SK-N-SH treated with all-trans-retinoic acid at 6 μM for 48 hours (cell line): ENCODE data around the gene COL1A2.

Source experiments
- OSR1 ChIP-seq: fragments of 250-450 bp; sonication (Bioruptor Pico); IDR thresholded peaks from 2 replicates; pipeline ENCODE4 v1.8.0; 2022; ENCODE audit warnings: moderate library complexity, mild to moderate bottlenecking, inconsistent platforms
- PATZ1 ChIP-seq: fragments of 250-450 bp; sonication (Bioruptor Pico); IDR thresholded peaks from 2 replicates; pipeline ENCODE4 v1.8.0; 2020; ENCODE audit warnings: mild to moderate bottlenecking, moderate library complexity, borderline replicate concordance
- TSHZ2 ChIP-seq: fragments of 250-450 bp; sonication (Bioruptor Pico); IDR thresholded peaks from 2 replicates; pipeline ENCODE4 v1.5.0; 2020; ENCODE audit warnings: mild to moderate bottlenecking, moderate library complexity
- ZC3H10 ChIP-seq: fragments of 250-450 bp; sonication (Bioruptor Pico); IDR thresholded peaks from 2 replicates; pipeline ENCODE4 v1.5.1; 2021; ENCODE audit warnings: mild to moderate bottlenecking, moderate library complexity

- no peak for TF ChIP-seq OSR1 (CRISPR knock-in tag)
- TF ChIP-seq ZC3H10 (CRISPR knock-in tag): no peak
- no peak for TF ChIP-seq TSHZ2 (CRISPR knock-in tag)
- no peak for TF ChIP-seq PATZ1 (CRISPR knock-in tag)
Measured at GRCh38 chr7:94395141-94396036, 694 bp downstream of the COL1A2 start.
